HCT116 (cell line): ENCODE measurements around the gene DAGLA. TPM values are rescaled to one million over a fixed set of nuclear protein-coding genes. Genes with fewer than 3 reads are reported as not detected.

Experiments
- ATAC-seq: fragments of 200-7000 bp; cut with Tn5 transposase; 2 replicates; pipeline ENCODE4 v1.9.1; 2020; ENCODE audit warnings: mild to moderate bottlenecking, moderate library complexity
- BruUV-seq: library from RNA; stranded (reverse); fragments of 400-500 nt; replicated peaks from 2 replicates; lab custom pipeline; 2021; lab: Mats Ljungman, UMichigan
- CTCF ChIA-PET: fragments of 300-600 bp; sonication (Branson Sonifier 250); formaldehyde crosslinking; loops from one replicate; lab custom pipeline; 2021; ENCODE audit warnings: antibody characterized with exemption; lab: Charles Lee
- POLR2A ChIA-PET: fragments of 300-600, 350-600 bp; sonication (Branson Sonifier 250); formaldehyde crosslinking; loops from one replicate; lab custom pipeline; 2021; ENCODE audit warnings: antibody characterized with exemption; lab: Charles Lee
- RAD21 ChIA-PET, 2 experiments: fragments of 300-600 bp; sonication (Branson Sonifier 250); formaldehyde crosslinking; loops; one replicate each; lab custom pipeline; 2023; ENCODE audit warnings: low total read pairs in 2 of 2; ENCODE audit not compliant: uncharacterized antibody in 2 of 2, unreplicated experiment in 2 of 2, low non-redundant PET in 1 of 2; lab: Charles Lee
- DNase-seq: peaks from one replicate; pipeline ENCODE4 v3.0.0-alpha.2; 2010; ENCODE audit warnings: low read depth, low spot score
- H2AFZ ChIP-seq: fragments of 200-600 bp; shearing (Covaris generic), sonication (generic); 2 replicates; pipeline ENCODE4 v1.6.1; 2017; ENCODE audit warnings: low read depth, mixed run types, mixed read lengths, antibody characterized with exemption, low read length; ENCODE audit not compliant: poor library complexity, severe bottlenecking
- H3K27ac ChIP-seq: 2 replicates; pipeline ENCODE4 v1.5.1; 2012; ENCODE audit warnings: low read depth, low read length
- H3K27me3 ChIP-seq: fragments of 200-600 bp; sonication (generic); 2 replicates; pipeline ENCODE4 v1.6.1; 2016; ENCODE audit warnings: mixed run types, low read length, mixed read lengths; ENCODE audit not compliant: insufficient read depth
- H3K36me3 ChIP-seq, 2 experiments: fragments of 200-500 bp in 1 of 2; fragments of 200-600 bp in 1 of 2; sonication (Bioruptor generic) in 1 of 2; sonication (generic) in 1 of 2; 2 replicates each; pipeline versions ENCODE4 v1.5.1 to v1.6.1; 2014 to 2016; ENCODE audit warnings: low read length in 2 of 2, inconsistent platforms in 1 of 2, mixed read lengths in 1 of 2, mixed run types in 1 of 2; ENCODE audit not compliant: insufficient read depth in 2 of 2, control insufficient read depth in 1 of 2
- H3K4me1 ChIP-seq, 2 experiments: fragments of 200-600 bp in 1 of 2; sonication (generic) in 1 of 2; 2 replicates each; pipeline versions ENCODE4 v1.5.1 to v1.6.1; 2012 to 2017; ENCODE audit warnings: low read length in 2 of 2, inconsistent platforms in 1 of 2, mild to moderate bottlenecking in 1 of 2, mixed read lengths in 1 of 2, mixed run types in 1 of 2, moderate library complexity in 1 of 2; ENCODE audit not compliant: insufficient read depth in 2 of 2, control insufficient read depth in 1 of 2
- H3K4me2 ChIP-seq: fragments of 200-600 bp; sonication (generic); 2 replicates; pipeline ENCODE4 v1.6.1; 2017; ENCODE audit warnings: mixed run types, low read length, mixed read lengths
- H3K4me3 ChIP-seq, 2 experiments: fragments of 200-600 bp in 1 of 2; sonication (generic) in 1 of 2; replicated peaks in 1 of 2; 2 replicates each; pipeline ENCODE4 v1.5.1; 2011 to 2016; ENCODE audit warnings: low read length in 2 of 2, control low read depth in 1 of 2, low read depth in 1 of 2, mild to moderate bottlenecking in 1 of 2, mixed read lengths in 1 of 2, mixed run types in 1 of 2
- H3K79me2 ChIP-seq: fragments of 200-600 bp; sonication (generic); 2 replicates; pipeline ENCODE4 v1.6.1; 2017; ENCODE audit warnings: mild to moderate bottlenecking, mixed run types, low read length, moderate library complexity, mixed read lengths; ENCODE audit not compliant: insufficient read depth
- H3K9ac ChIP-seq: fragments of 200-600 bp; sonication (generic); 2 replicates; pipeline ENCODE4 v1.6.1; 2016; ENCODE audit warnings: low read length, mixed read lengths
- H3K9me2 ChIP-seq: fragments of 200-600 bp; sonication (generic), shearing (Covaris generic); 2 replicates; pipeline ENCODE4 v1.6.1; 2017; ENCODE audit warnings: mixed run types, mild to moderate bottlenecking, moderate library complexity; ENCODE audit not compliant: insufficient read depth
- H3K9me3 ChIP-seq, 2 experiments: fragments of 200-500 bp in 1 of 2; fragments of 200-600 bp in 1 of 2; sonication (Bioruptor generic) in 1 of 2; sonication (generic) in 1 of 2; 2 replicates each; pipeline ENCODE4 v1.6.1; 2014 to 2017; ENCODE audit warnings: low read length in 2 of 2, mixed read lengths in 2 of 2, inconsistent platforms in 1 of 2, low read depth in 1 of 2, mild to moderate bottlenecking in 1 of 2, mixed run types in 1 of 2, moderate library complexity in 1 of 2; ENCODE audit not compliant: control insufficient read depth in 1 of 2, insufficient read depth in 1 of 2
- H4K20me1 ChIP-seq: fragments of 200-600 bp; sonication (generic), shearing (Covaris generic); 2 replicates; pipeline ENCODE4 v1.6.1; 2017; ENCODE audit warnings: mixed run types, mild to moderate bottlenecking, moderate library complexity; ENCODE audit not compliant: insufficient read depth
- ATF3 ChIP-seq: IDR thresholded peaks from 2 replicates; pipeline ENCODE4 v1.6.1; 2012
- CBX3 ChIP-seq: IDR thresholded peaks from 2 replicates; pipeline ENCODE4 v1.6.1; 2012; ENCODE audit warnings: low read depth
- CEBPB ChIP-seq: IDR thresholded peaks from 2 replicates; pipeline ENCODE4 v1.6.1; 2012; ENCODE audit warnings: low read depth
- EGR1 ChIP-seq: IDR thresholded peaks from 2 replicates; pipeline ENCODE4 v1.6.1; 2012; ENCODE audit warnings: low read depth
- ELF1 ChIP-seq: IDR thresholded peaks from 2 replicates; pipeline ENCODE4 v1.6.1; 2012; ENCODE audit warnings: low read depth, borderline replicate concordance
- EZH2 ChIP-seq: fragments of 200-600 bp; sonication (generic); IDR thresholded peaks from 2 replicates; pipeline ENCODE4 v1.6.1; 2017; ENCODE audit warnings: antibody characterized with exemption, mixed run types
- EZH2phosphoT487 ChIP-seq: fragments of 200-600 bp; IDR thresholded peaks from 2 replicates; pipeline ENCODE4 v1.6.1; 2018; ENCODE audit warnings: antibody characterized with exemption, borderline replicate concordance
- JUND ChIP-seq: IDR thresholded peaks from 2 replicates; pipeline ENCODE4 v1.6.1; 2012
- MAX ChIP-seq: IDR thresholded peaks from 2 replicates; pipeline ENCODE4 v1.6.1; 2012
- RAD21 ChIP-seq: IDR thresholded peaks from 2 replicates; pipeline ENCODE4 v1.6.1; 2012; ENCODE audit warnings: low read depth, mild to moderate bottlenecking
- SIN3A ChIP-seq: IDR thresholded peaks from 2 replicates; pipeline ENCODE4 v1.6.1; 2012; ENCODE audit warnings: low read depth
- SRF ChIP-seq: IDR thresholded peaks from 2 replicates; pipeline ENCODE4 v1.6.1; 2012; ENCODE audit warnings: low read depth
- TCF7L2 ChIP-seq: IDR thresholded peaks from 2 replicates; pipeline ENCODE4 v1.7.0; 2011; ENCODE audit warnings: borderline replicate concordance, inconsistent platforms; ENCODE audit not compliant: insufficient read depth, insufficient read length; ENCODE audit errors: extremely low read depth
- ZFX ChIP-seq: fragments of 450-650 bp; IDR thresholded peaks from 2 replicates; pipeline ENCODE4 v1.6.1; 2017
- ZNF274 ChIP-seq: fragments of 200-500 bp; sonication (Bioruptor generic); IDR thresholded peaks from 2 replicates; pipeline ENCODE4 v1.6.1; 2014; ENCODE audit warnings: mild to moderate bottlenecking, low read depth, low read length, inconsistent platforms
- intact Hi-C: fragments of 100-400 bp; cut with micrococcal nuclease; formaldehyde crosslinking; loops from 2 replicates; pipeline ENCODE4 v1.10.0; 2022
- total RNA-seq: library from RNA; stranded (reverse); gene quantifications from one replicate; pipeline ENCODE4 v1.2.1, GENCODE V29; 2021; ENCODE audit not compliant: unreplicated experiment

The DAGLA gene
- total RNA-seq, 1 experiment from 2014 or later: 2.7 TPM

DNA sequence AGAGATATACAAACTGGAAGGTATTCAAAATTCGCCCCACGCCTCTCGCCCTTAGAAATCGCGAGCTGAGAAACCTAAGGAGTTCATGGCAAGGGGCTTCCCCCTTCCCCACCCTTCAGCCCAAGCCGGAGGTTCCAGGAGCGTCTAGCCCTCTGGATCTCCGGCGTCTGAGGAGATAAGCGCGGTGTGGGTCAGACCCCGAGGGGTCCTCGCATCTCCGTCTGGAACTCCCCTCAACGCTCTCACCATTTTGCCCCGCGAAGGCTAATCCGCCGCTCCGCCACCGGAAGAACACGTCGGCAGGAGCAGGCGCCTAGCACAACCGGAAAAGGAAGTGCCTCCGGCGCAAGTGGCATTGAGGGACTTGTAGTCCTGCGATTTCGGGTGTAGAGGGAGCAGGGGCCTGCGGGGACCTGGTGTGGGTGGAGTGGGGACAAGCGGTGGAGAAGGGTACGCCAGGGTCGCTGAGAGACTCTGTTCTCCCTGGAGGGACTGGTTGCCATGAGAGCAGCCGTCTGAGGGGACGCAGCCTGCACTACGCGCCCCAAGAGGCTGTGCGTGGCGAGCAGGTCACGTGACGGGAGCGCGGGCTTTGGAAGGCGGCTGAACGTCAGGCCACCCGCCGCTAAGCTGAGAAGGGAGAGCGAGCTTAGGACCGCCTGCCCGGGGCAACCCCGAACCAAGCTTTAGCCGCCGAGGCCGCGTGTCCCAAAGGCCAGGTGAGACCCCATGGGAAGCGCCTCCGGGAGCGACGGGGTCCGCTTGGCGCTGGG is 112.3 kb downstream of the DAGLA start, which contains the start of the genes FEN1 and TMEM258 (continued):
- TF ChIP-seq MAX: peak; percentile 95
- TF ChIP-seq JUND: no peak

GRCh38 chr11:61793083-61793828 is 113.1 kb downstream of the DAGLA start:
- Histone ChIP-seq H3K9me3 (no peaks in the 10 kb centered on the region), H3K4me2 (peak overlapping the region; percentile 90), H3K27ac (peak overlapping the region; percentile 94), H3K4me1 (peaks cover 4 to 16% of the 10 kb centered on the region in 2 experiments; a peak in 2 of 4 replicates), H3K9me2 (no peaks in the 10 kb centered on the region), H4K20me1 (peaks cover 10% of the 10 kb centered on the region; the same call in 1 of the 2 replicates), H3K79me2 (peaks cover 79% of the 10 kb centered on the region), H3K36me3 (peaks cover 21 to 52% of the 10 kb centered on the region in 2 experiments), H3K4me3 (peak overlapping the region; percentile 96 to 100), H2AFZ (no peak overlapping the region), H3K27me3 (no peaks in the 10 kb centered on the region), H3K9ac (peak overlapping the region; percentile 99)
- ChIA-PET RAD21 (no interaction called here), POLR2A (interaction anchor here (1.0 to 2.8 kb wide), 3 partner anchors 12 to 155 kb away, joined by 4 to 14 read pairs (median 6); no protein-coding TSS in a partner anchor), CTCF (interaction anchor here (0.8 to 2.4 kb wide), 4 partner anchors 46 to 315 kb away, joined by 3 to 9 read pairs (median 3); partner anchors contain the start of gene BEST1)
- TF ChIP-seq EGR1: no peak
- peak; percentile 55; the same call in 1 of the 2 replicates for TF ChIP-seq ZFX
- ATAC-seq (peak; percentile 46), DNase-seq (no peak)
- intact Hi-C loops: no loop called here
- TSS peak; percentile 73 for BruUV-seq

DNA sequence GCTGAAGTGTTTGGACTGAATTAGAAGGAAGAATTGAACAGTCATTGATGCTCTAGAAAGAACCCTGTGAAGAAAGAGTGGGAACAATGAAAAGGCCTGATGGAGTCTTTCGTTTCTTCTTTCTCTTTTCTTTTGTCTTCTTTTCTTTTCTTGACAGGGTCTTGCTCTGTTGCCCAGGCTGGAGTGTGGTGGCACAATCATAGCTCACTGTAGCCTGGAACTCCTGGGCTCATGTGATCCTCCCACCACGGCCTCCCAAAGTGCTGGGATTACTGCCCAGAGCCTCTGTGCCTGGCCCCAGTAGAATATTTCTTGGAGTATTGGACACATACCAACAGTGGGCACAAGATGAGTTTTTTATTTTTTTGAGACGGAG is 113.6 kb downstream of the DAGLA start:
- Histone ChIP-seq H3K4me3 (peak overlapping the region; percentile 96 to 100), H3K79me2 (peaks cover 84% of the 10 kb centered on the region), H3K36me3 (peaks cover 22 to 53% of the 10 kb centered on the region in 2 experiments), H3K9me3 (no peaks in the 10 kb centered on the region), H4K20me1 (peaks cover 10% of the 10 kb centered on the region; the same call in 1 of the 2 replicates), H3K27ac (peak overlapping the region; percentile 94; the same call in 1 of the 2 replicates), H3K4me1 (peaks cover 4 to 16% of the 10 kb centered on the region in 2 experiments; a peak in 2 of 4 replicates), H3K27me3 (no peaks in the 10 kb centered on the region), H3K4me2 (peak overlapping the region; percentile 90), H2AFZ (no peak overlapping the region), H3K9me2 (no peaks in the 10 kb centered on the region), H3K9ac (peak overlapping the region; percentile 99)
- intact Hi-C loops: no loop called here
- RAD21 ChIA-PET: no interaction called here
- no TSS peak for BruUV-seq
- POLR2A ChIA-PET: interaction anchor here (2.8 kb wide), 1 partner anchor 21 kb away, joined by 14 read pairs; no protein-coding TSS in a partner anchor
- DNase-seq: no peak
- CTCF ChIA-PET: no interaction called here
- ATAC-seq: no peak
- TF ChIP-seq EZH2 (no peak), RAD21 (no peak), ZNF274 (no peak), ELF1 (no peak), SIN3A (no peak), SRF (no peak), CEBPB (no peak), CBX3 (no peak), TCF7L2 (no peak), MAX (no peak), EZH2phosphoT487 (no peak), ATF3 (no peak)
